DMS114 treated with DMSO at 0.1 percent for 48 hours (cell line): Measurements from ENCODE around the gene RAD18.

Experiments
- DNase-seq: peaks from one replicate; lab custom pipeline; 2025; ENCODE audit not compliant: unreplicated experiment; lab: John Stamatoyannopoulos, UW

The RAD18 gene, protein sequence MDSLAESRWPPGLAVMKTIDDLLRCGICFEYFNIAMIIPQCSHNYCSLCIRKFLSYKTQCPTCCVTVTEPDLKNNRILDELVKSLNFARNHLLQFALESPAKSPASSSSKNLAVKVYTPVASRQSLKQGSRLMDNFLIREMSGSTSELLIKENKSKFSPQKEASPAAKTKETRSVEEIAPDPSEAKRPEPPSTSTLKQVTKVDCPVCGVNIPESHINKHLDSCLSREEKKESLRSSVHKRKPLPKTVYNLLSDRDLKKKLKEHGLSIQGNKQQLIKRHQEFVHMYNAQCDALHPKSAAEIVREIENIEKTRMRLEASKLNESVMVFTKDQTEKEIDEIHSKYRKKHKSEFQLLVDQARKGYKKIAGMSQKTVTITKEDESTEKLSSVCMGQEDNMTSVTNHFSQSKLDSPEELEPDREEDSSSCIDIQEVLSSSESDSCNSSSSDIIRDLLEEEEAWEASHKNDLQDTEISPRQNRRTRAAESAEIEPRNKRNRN

DNA sequence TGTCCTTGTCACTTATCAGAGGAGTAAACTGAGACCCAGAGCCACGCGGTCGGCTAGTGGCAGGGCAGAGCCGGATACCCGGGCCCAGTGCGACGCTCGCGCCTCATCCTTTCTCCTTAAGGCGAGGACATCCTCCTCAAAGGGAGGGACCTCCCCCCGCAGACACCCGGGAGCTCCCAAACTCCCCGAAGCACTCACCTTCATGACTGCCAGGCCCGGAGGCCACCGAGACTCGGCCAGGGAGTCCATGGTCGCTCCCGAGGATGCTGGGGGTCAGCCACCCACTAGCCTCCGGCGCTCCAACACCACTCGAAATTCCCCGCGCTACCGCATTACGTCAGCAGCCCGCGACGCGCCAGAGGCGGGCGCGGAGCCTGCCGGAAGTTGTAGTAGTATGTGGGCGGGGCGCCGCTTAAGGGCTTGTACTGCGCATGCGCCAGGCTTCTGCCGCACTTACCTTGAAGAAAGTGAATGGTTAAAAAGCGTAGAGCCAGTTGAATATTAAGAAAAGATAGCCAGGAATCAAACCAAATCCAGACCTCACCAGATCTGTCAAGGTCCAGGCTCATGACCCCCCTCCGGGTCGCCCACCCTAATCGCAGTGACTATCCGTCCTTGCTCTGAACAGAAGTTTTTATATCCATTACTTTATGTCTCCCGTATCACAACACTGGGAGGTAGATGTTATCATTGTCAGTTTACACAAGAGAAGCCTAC, at the start of gene RAD18:
TSS of gene RAD18 (minus strand) at position 336 of the 717 bp plus-strand sequence. CDS start at position 249, 87 bp downstream.
- peak; percentile 86 for DNase-seq

DNA sequence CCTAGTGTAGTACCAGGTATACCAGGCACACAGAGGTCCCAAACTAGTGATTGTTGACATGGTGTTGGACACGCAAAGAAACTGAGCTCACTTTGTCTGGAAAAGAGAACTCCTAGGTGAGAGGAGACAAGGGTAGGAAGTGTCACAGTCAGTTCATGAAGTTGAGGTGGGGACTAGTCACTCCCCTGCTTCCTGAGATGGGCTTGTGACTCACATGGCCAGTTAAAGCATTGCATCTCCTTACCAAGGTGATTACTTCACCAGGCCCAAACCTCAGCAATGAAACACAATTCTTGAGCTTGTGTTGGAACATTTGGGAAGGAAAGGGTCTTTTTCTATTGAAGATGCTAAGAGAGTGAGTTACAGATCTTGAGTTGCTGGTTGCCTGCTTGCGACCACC, 49.2 kb upstream of the RAD18 start:
- DNase-seq: no peak

DNA sequence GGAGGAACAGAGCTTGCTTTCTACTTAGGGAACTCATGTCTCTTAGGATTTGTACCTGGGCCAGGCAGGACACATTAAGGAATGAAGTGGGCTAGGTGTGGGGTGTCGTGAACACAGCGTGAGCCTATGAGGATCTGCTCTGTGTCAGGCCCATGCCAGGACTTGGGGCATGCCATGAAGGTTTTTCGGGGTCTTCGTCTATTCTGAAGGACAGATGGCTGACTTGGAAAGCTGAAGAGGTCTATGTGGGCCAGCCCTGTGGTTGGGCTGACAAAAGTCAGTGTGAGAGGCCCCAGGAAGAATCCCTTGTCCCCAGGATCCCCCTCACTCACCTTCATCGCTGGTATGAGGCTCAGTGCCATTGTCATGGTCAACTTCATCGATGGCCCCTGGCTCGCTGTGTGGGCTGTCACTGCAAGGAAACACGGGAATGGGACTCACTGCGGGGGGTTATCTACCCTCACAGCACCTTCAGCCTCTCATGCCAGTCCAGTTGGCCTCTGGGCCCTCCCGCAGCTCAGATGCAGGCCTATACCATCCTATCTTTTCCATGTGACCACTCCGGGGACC, 46.8 kb upstream of the RAD18 start:
- DNase-seq: no peak

DNA sequence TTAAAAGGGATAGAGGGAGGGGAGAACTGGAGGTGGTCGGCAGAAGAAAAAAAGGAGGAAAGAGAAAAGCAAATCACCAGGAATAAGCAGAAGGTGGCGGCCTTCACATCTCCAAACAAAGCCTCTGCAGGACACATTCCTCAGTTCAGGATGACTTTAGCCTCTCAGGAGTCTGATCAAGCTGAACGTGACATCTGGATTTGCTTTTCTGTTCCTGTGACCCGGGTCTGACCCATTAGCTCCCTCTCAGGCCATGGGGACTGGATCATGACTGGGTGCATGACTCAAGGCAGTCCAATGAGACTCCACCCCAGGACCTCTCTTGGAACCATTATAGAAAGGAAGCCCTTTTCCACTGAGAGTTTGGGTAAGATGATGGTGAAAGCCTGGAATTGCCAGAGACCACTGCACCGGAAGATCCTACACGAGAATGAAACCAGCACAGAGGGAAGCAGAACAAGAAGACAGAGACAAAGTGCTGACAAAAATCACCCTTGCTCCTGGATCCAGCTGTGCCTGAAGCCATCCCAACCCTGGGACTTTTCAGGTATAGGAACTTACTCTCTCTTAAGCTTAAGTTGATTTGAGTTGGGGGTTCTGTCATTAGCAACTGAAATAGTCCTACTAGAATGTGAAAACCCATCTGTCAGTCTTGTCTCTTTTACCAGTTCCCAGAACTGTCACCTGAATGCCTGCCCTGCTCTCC, 45.4 kb upstream of the RAD18 start:
- no peak for DNase-seq

DNA sequence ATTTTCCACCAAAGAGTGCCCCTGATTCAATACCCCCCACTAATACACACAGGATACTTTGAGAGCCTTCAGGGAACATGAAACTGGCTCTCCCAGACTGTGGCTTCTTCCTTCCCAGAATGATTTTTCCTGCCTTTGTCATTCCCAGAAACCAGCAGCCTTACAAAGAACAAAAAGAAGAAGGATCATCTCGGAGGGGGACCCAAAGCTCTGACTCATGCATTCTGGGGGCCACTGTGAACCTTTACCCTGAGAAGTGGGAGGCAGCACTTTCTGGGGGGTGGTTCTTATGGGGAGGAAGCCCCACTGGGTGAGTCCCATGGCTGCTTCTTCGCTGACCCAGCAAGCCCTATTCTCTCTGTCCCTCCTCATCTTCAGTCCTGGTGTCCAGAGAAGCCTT, 44.7 kb upstream of the RAD18 start:
- DNase-seq: no peak

DNA sequence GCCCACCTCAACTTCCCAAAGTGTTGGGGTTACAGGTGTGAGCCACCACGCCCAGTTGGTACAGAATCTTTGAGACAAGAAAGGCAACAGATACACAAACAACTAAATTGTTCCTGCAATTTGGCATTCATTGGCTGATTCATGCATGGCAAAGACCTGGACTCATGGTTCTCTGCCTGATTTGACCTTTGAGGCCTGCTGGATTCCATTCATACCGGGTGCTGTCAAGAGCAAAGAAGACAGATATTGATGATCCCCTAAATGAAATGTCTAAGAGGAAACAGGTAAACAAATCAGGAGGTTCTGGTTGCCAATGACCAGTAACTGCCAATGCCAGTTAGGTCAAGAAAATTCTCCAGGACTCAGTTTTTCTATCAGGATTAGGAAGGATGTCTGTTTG, 43.9 kb upstream of the RAD18 start:
- DNase-seq: no peak

DNA sequence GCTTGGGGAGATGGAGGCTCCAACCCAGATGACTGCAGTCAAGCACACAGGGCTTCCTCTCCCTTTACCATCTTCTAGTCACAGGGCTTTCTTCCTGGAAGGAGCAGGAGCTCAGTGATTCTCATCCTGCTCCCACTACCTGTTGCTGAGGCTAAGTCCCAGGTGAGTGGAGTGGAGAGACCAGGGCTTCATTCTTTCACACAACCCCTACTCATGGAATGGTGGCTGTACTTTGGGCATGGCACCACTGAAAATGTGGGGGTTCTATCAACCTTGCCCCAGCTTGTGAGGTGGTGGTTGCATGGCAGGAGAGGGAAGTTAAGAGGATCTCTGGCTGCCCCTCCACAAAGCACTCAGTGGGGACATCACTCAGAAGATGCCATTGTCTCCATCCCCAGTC, 36.8 kb upstream of the RAD18 start:
- DNase-seq: no peak

DNA sequence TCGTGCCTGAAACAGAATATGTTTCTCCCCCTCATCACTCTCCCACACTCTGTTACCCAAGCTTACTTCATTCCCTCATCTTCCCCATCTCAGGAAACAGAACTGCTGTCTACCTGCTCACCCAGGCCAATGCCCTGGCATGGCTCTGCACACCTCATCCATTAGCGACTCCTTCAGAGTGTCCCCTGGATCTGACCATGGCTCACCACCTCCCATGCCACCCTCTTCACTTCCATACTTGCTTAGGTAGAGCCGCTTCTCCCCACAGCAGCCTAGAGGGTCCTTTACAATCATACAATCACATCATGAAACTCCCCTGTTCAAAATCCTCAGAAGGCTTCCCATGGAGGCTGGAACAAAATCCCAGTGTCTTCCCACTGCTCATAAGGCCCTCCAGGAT, 33.9 kb upstream of the RAD18 start:
- no peak for DNase-seq

DNA sequence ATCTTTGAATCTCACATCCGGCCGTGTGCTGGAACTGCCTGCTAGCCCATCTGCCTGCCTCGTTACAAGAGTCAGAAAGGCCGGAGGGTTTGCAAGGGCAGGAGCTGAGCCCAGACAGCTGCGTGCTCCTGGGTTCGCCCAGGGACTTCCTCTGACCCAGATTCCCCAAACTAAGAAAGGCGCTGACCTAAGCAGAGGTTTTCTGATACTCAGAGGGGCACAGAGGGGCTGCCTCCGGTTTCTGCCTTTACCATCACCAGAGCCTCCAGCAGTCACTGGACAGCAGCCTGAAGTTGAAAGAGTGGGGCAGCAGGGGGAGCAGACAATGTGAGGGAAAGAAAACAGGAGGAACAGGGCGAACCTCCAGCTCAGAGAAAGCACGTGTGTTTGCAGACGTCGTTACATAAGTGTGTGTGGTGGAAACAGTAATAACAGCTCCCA, 33.4 kb upstream of the RAD18 start:
- DNase-seq: peak; percentile 2

DNA sequence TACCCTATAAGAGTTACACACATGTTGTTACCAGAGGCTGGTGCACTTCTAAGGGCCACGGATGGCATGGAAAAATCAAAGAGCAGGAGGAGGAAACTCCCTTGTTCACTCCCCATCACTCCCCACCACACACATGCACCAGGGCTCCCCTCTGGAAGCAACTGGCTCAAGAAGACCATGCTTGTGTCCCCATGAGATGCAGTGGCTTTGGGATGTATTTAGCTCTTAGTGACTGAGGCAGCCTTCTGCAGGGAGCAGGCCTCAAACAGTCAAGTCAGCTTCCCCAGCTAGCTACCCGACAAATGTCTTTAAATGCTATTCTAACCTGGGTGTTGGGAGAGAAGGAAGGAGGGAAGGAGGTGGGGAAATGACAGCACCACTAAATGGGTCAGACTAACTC, 32.9 kb upstream of the RAD18 start:
- DNase-seq: no peak

DNA sequence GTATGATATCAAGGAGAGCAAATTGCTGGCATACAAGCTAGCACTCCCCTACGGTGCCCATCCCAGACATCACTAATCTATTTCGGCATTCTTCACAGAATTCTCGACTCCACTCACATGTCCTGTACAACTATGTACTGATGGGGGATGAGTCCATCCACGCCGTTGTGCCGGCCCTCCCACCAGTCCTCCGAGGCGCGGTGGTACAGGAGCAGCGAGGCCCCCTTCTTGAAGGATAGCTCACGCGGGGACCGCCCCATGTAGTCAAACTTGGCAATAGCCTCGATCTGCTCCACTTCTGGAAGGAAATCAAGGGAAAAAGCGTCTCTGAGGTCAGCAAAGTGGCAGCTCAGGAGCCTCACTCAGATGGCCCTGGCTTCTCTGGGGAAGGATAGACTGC, 31.0 kb upstream of the RAD18 start:
- DNase-seq: no peak

DNA sequence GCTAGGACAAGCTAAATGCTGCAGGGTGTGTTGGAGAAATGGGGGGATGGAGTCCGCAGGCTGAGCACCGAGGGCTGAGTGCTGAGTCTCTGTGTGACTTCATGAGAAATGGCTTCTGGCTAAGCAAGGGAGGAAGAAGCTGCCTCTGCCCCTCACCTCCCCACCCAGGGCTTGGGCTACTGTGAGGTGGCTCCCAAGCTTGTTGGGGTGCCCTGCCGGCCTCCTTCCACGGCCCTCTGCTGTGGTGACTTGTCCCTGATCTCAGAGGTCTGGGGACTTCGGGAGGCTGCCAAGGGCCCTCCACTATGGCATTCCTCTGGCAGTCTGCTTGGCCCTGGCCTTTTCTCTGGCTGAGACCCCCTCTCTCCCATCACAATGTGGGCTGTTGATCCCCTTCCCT, 30.1 kb upstream of the RAD18 start:
- no peak for DNase-seq

DNA sequence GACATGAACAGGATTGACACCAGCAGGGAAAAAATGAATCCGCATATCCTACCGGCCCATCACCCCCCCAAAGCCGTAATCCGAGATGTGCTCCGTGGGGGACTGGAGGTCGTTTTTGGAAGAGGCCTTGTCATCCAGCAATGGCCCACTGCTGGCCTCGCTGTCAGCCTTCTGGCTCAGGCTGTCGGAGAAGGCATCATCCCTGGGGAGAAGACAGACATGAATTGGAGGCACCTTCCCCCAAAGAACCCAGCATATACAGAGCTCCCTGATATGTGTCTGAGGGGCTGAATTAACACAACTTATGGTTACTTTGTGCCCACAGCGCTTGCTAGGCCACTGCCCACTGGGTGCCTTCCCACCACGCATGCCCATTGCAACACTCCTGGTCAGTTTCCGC, 29.6 kb upstream of the RAD18 start:
- no peak for DNase-seq

DNA sequence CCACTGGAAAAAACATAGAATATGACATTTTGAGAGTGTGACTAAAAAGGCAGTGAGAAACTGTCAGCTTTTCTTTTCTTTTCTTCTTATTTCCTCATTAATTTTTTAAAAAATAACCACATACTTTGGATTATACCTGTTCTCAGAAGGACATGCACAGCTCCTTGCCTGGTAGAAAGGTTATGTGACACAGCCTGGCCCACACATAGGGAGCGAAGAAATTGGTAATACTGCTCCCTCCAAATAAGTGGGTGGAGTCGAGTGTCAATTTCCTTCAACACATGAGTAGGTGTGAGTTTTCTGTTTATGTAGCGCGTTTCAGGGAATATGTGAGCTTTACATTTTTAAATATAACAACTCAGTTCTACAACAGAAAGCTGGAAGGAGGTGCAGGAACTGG, 28.9 kb upstream of the RAD18 start:
- no peak for DNase-seq

DNA sequence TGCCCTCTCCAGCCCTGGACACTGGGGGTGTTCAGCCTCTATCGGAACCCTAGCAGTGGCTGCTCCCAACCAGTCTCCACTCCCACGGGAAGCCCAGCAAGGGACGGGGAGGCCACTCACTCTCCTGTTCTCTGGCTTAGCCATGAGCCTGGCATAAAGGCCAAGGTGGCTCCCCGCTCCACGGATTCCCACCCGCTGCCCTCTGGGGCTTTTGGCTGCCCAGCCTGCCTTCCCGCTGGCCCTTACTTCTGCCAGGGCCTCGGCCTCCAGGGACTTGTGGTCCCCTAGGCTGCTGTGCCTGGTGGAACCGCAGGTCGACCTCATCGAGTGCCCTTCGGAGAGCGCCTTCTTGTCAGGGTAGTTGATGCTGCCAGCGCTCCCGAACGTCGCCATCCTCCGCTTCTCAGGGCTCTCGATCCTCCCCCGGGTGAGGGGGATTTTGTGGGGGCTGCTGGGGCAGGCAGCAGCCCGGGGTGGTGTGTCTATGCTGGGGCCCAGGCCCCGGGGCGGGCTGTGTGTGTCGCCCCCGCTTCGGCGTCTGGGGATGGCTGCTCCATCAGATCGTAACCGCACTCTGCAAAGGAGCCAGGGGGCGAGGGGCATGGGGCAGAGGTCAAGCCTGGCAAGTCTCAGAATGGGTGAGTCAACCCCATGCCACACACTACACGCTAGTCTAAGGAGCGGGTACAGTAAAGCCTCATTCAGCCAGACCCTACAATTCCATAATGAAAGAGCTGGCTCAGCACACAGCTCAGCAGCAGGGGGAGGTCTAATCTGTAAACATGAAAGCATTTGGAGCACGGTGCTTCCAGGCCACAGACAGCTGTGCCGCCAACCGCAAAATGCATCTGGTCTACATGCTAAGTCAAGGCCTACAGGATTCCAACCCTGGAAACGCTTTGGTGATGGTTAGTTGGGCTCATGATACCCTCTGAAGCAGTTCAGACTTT, 27.3 kb upstream of the RAD18 start:
- DNase-seq: no peak

DNA sequence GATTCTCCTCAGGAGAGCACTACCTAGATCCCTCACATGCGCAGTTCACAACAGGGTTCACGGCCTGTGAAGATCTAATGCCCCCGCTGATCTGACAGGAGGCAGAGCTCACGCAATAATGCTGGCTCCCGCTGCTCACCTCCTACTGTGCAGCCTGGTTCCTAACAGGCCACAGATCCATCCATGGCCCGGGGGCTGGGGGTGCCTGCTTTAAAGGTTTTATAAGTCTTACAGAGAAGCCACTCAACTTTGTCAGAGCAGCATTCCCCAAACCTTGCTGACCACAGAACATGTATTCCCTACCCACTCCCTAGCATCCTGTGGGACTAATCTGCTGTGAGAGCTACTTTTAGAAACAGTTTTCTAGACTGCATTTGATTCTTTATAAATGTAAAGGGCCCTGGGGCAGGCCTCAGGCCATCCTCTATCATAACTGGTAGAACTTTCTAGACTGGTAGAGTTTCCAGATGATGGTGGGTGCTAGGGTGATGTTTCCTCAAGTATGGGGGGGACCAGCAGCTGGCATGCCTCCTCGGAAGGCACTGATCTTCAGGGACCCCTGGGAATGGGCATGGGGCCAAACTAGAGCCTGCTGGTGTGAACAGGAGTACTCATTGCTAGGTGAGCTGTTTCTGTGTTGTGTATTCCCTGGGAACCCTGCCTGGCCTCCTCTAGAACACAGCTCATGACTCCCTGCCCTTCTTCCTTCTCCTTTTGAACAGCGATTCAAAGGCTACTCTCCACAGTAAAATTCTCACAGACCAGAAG, 25.7 kb upstream of the RAD18 start:
- DNase-seq: no peak

DNA sequence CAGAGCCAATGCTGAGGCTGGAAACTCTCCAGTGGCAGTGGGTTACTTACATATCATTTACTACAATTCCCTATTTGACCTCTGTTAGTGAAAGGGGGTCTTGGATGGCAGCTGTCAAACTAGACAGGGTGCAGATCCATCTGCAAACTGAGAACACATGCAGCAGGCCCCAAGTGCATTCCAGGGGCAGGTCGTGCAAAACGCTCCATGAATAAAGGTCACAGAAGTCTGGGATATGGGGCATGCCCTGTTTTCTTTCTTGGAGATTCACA, 25.0 kb upstream of the RAD18 start:
- DNase-seq: no peak

DNA sequence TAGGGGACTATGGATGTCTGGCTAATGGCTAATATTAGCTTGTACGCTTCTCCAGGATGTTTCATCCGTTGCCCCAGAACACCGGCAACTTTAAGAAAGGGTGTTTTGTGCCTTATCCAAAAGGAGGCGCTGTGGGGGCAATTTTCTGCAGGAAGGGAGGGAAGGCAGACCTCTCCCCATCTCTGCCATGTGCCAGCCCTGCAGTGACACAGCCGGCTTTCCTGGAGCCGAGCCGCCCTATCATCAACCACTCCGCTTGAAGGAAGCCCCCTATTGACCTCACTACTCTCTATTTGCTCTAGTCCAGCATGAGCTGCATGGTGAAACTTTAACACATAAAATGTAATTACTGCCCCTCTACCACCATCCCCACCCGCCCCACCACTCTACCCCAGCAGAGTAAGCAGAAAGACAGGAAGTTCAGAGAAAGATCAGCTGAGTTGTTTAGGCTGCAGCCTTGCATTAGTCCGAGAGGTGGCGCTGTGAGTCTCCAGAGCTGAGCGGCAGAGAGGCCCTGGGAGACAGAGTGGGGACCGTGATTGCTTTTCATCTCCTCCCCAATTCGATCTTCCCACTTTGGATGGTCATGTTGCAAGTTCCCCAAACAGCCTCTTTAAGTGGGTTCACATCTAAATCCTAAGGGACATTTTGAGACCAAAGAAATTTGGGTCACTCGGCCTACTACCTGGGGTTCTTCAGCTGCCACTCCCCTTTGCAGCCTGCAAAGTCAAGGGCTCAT, 24.5 kb upstream of the RAD18 start:
- DNase-seq: peak; percentile 22

DNA sequence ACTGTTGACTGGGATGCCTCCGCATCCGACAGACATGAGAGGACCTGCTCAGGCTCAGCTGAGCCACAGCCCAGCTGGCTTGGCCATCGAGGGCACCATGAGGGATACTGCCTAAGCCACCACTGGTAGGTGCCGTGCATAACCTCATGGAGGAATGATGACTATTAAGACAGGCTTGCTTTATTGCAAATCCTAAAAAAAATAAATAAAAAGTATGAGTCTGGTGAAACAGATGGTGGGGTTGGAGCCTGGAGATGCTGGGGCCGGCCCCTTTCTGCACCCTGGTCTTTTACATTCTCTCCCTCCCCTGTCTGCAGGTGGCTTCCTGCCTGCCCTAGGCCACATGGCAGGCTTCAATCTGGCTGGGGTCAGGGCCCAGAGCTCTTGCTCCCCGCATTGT, 24.0 kb upstream of the RAD18 start:
- DNase-seq: no peak
